Astrocyte of the cerebellum (primary cell): ENCODE data around the gene GRB10.
A peak's percentile ranks its signal among the peaks of the same experiment; 100 is the strongest.

Source experiments
- DNase-seq: peaks from one replicate; pipeline ENCODE4 v3.0.0-alpha.2; 2011; ENCODE audit warnings: low read depth
- H3K4me3 ChIP-seq: 2 replicates; pipeline ENCODE4 v1.5.1; 2011; ENCODE audit warnings: mild to moderate bottlenecking, low read depth, low read length, moderate library complexity
- CTCF ChIP-seq: IDR thresholded peaks from 2 replicates; pipeline ENCODE4 v1.5.1; 2012; ENCODE audit warnings: low read length, low read depth, moderate library complexity, mild to moderate bottlenecking; ENCODE audit errors: missing control alignments
- in situ Hi-C: cut with HindIII; loops from 2 replicates; pipeline ENCODE4 v1.10.0; 2017; ENCODE audit warnings: low sequenced_read_pairs

Gene GRB10

GRCh38 chr7:50704844-50705243, 77.9 kb downstream of the GRB10 start:
- TF ChIP-seq CTCF = no peak
- in situ Hi-C loops = no loop called here
- DNase-seq = no peak
- no peak overlapping the region for H3K4me3 ChIP-seq

- in situ Hi-C loops = no loop called here
- TF ChIP-seq CTCF = no peak
- no peak overlapping the region for H3K4me3 ChIP-seq
- no peak for DNase-seq
Measured at GRCh38 chr7:50703654-50704053, 79.0 kb downstream of the GRB10 start.

DNA sequence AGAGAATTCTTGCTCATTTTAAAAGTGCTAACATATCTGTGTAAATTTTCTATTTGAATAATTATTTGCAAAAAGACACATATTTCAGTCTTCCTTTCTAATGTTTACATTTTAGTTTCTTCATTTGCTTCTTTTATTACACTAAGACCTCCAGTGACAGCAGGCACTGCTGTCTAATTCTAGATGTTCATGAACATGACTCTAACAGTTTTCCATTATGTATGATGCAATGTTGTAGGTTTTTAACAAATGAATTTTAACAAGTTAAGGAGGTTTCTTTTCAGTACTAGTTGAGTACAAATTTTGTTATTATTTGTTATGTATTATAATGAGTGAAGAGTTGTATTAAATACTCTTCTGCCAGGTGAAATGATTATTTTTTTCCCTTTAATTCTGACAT, 83.6 kb downstream of the GRB10 start:
- no peak overlapping the region for H3K4me3 ChIP-seq
- TF ChIP-seq CTCF = no peak
- DNase-seq = no peak
- in situ Hi-C loops = no loop called here

GRCh38 chr7:50697748-50698147, 84.9 kb downstream of the GRB10 start:
- TF ChIP-seq CTCF = no peak
- H3K4me3 ChIP-seq = no peak overlapping the region
- in situ Hi-C loops = no loop called here
- no peak for DNase-seq

DNA sequence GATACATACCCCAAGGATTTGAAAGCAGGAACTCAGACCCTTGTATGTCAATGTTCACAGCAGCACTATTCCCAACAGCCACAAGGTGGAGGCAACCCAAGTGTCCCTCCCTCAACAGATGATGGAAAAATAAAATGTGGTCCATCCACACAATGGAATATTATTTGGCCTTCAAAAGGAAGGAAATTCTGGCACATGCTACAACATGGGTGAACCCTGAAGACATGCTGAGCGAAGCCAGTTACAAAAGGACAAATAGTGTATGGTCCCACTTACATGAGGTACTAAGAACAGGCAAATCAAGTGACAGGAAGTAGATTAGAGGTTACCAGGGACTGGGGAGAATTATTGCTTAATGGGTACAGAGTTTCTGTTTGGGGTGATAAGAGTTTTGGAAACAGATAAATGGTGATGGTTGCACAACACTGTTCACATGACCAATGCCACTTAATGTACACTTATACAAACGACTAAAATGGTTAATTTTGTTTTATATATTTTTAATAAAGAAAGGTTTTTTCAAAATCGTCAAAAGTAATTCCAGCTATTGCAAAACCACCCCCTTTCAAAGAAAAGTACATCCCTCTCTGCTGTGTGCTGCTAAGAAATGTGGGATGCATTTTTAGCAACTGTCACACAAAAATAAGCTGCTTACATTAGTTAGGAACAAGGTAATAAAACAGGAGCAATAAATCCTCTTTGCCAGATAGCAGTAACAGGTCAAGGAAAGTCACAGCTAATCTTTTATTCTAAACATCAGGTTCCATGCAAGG, 85.7 kb downstream of the GRB10 start:
- TF ChIP-seq CTCF = peak; percentile 48

DNA sequence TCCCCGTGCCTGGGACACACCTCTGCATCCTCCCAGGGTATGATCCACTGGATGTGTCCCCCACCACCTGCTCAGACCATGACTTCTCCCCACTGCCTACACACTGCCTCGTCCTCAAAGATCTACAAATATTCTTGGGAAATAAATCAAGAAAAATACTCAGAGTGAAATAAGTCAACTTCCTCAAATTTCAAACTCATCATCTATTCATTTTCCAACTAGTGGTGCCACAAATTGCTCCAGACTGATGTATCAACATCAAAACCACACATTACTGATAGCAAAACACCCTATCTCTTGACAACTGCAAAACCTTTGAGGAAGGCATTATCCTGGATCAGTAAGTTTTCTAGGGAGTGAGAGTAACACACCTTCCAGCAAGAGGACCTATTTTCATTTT, 87.7 kb downstream of the GRB10 start:
- in situ Hi-C loops = no loop called here
- H3K4me3 ChIP-seq = no peak overlapping the region
- TF ChIP-seq CTCF = no peak
- DNase-seq = no peak

More for the DNA sequence above, 85.7 kb downstream of the GRB10 start:
- no peak overlapping the region for H3K4me3 ChIP-seq
- no peak for DNase-seq
- in situ Hi-C loops = no loop called here
